ENCODE measurements around the gene CACNB1. TPM values are rescaled to one million over a fixed set of nuclear protein-coding genes. Genes with fewer than 3 reads are reported as not detected.

The CACNB1 gene
- total and polyA plus RNA-seq, 2 of the 4 experiments (the other 2 are of a cell fraction), result 2.5 to 8.6 TPM

GRCh38 chr17:39183045-39183444 lies 14.4 kb downstream of the CACNB1 start:
- TF ChIP-seq CEBPB (IDR thresholded peaks at IDR 0.05; ENCODE audit: low read depth, low read length) (peak; percentile 48), FOS (IDR thresholded peaks at IDR 0.05; ENCODE audit: low read depth, low read length) (no peak), RAD21 (IDR thresholded peaks at IDR 0.05; ENCODE audit: low read length) (no peak), USF2 (IDR thresholded peaks at IDR 0.05; ENCODE audit: low read depth, low read length) (no peak)
- Histone ChIP-seq H3K23ac (ENCODE audit: low read depth, low read length) (no peak overlapping the region), H3K4ac (ENCODE audit: low read depth, low read length) (no peak overlapping the region), H3K79me1 (ENCODE audit: low read depth in 1 of 2, low read length in 2 of 2) (peaks cover 0 to 10% of the 10 kb centered on the region in 2 experiments; a peak in 1 of 4 replicates), H4K8ac (ENCODE audit: low read depth in 2 of 2, low read length in 2 of 2) (no peak overlapping the region), H2AK5ac (ENCODE audit: low read depth, low read length) (no peak overlapping the region), H3K18ac (ENCODE audit: low read depth, low read length) (no peak overlapping the region), H3K4me3 (ENCODE audit: insufficient read depth, low read depth, low read length) (no peak overlapping the region), H2BK20ac (ENCODE audit: low read depth, low read length) (no peak overlapping the region), H3K4me1 (ENCODE audit: control insufficient read depth, insufficient read depth, low read length) (no peaks in the 10 kb centered on the region), H3K27me3 (ENCODE audit: control insufficient read depth, insufficient read depth, low read length) (no peaks in the 10 kb centered on the region), H2AK9ac (replicated peaks; ENCODE audit: low read depth, low read length, poor library complexity) (no peak overlapping the region), H2BK15ac (ENCODE audit: low read depth, low read length) (no peak overlapping the region), H3K14ac (replicated peaks; ENCODE audit: low read depth, low read length) (no peak overlapping the region), H3K4me2 (ENCODE audit: low read depth, low read length) (no peak overlapping the region), H3K27ac (ENCODE audit: insufficient read depth, low read length) (no peak overlapping the region), H2BK120ac (ENCODE audit: low read depth, low read length) (no peak overlapping the region), H4K5ac (ENCODE audit: low read depth, low read length) (no peak overlapping the region), H4K91ac (ENCODE audit: insufficient read depth, low read depth, low read length) (no peak overlapping the region), H3K36me3 (ENCODE audit: control insufficient read depth, insufficient read depth, low read length) (peaks cover 48% of the 10 kb centered on the region), H2AFZ (replicated peaks; ENCODE audit: low read length, poor library complexity) (no peak overlapping the region), H2BK5ac (ENCODE audit: low read depth, low read length, poor library complexity, severe bottlenecking) (no peak overlapping the region), H4K20me1 (ENCODE audit: insufficient read depth, low read length) (no peaks in the 10 kb centered on the region; the same call in 1 of the 2 replicates), H3K9me3 (ENCODE audit: control insufficient read depth, insufficient read depth, low read length) (no peaks in the 10 kb centered on the region), H3K9ac (ENCODE audit: low read depth, low read length) (no peak overlapping the region), H3K56ac (ENCODE audit: extremely low read depth, insufficient read depth, low read length) (no peak overlapping the region), H3K9me1 (ENCODE audit: insufficient read depth, low read length) (no peaks in the 10 kb centered on the region)
- WGBS, 2 experiments (ENCODE audit: extremely low coverage in 2 of 2, insufficient read length in 1 of 2), result 100% methylated on average over 1 of the region's 5 CpGs; no CpG with 5 or more reads in 1 of the 2 experiments
- POLR2A ChIA-PET (ENCODE audit: unreplicated experiment), result interaction anchor here (0.6 kb wide), 1 partner anchor 17 kb away, joined by 5 read pairs; no protein-coding TSS in a partner anchor
- in situ Hi-C loops (cut with MboI; ENCODE audit: low sequenced_read_pairs) (no loop called here), dilution Hi-C loops (cut with HindIII; ENCODE audit: low sequenced_read_pairs, unreplicated experiment) (no loop called here), intact Hi-C loops (cut with micrococcal nuclease) (no loop called here)
- BruUV-seq (replicated peaks), result no TSS peak
- DNase-seq (no peak), ATAC-seq (ENCODE audit: low read depth) (no peak)
- CTCF ChIA-PET, result interaction anchor here (1.4 kb wide), 1 partner anchor 18 kb away, joined by 3 read pairs; no protein-coding TSS in a partner anchor

Data from IMR-90 (cell line).